T-helper 2 cell treated with Interferon-gamma antibody and Interleukin-4, amounts not matched to agents 100 ng/mL and 5 ng/mL, for 36 hours (primary cell): ENCODE measurements around the gene SHC3. TPM values are rescaled to one million over a fixed set of nuclear protein-coding genes. Genes with fewer than 3 reads are reported as not detected.
"Not testable (repeated sequence)": the region's sequence is repeated elsewhere in the genome, so short reads cannot be mapped to it uniquely, and the experiment has no call there.

Experiments used
- intact Hi-C: fragments of 100-400 bp; cut with micrococcal nuclease; formaldehyde crosslinking; loops from one replicate; pipeline ENCODE4 v1.15.1; 2023
- total RNA-seq: library from RNA; stranded (reverse); gene quantifications from 2 replicates; pipeline ENCODE4 v1.2.3, GENCODE V29; 2022

The SHC3 gene, protein sequence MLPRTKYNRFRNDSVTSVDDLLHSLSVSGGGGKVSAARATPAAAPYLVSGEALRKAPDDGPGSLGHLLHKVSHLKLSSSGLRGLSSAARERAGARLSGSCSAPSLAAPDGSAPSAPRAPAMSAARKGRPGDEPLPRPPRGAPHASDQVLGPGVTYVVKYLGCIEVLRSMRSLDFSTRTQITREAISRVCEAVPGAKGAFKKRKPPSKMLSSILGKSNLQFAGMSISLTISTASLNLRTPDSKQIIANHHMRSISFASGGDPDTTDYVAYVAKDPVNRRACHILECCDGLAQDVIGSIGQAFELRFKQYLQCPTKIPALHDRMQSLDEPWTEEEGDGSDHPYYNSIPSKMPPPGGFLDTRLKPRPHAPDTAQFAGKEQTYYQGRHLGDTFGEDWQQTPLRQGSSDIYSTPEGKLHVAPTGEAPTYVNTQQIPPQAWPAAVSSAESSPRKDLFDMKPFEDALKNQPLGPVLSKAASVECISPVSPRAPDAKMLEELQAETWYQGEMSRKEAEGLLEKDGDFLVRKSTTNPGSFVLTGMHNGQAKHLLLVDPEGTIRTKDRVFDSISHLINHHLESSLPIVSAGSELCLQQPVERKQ
- total RNA-seq: not detected in 2 replicates

DNA sequence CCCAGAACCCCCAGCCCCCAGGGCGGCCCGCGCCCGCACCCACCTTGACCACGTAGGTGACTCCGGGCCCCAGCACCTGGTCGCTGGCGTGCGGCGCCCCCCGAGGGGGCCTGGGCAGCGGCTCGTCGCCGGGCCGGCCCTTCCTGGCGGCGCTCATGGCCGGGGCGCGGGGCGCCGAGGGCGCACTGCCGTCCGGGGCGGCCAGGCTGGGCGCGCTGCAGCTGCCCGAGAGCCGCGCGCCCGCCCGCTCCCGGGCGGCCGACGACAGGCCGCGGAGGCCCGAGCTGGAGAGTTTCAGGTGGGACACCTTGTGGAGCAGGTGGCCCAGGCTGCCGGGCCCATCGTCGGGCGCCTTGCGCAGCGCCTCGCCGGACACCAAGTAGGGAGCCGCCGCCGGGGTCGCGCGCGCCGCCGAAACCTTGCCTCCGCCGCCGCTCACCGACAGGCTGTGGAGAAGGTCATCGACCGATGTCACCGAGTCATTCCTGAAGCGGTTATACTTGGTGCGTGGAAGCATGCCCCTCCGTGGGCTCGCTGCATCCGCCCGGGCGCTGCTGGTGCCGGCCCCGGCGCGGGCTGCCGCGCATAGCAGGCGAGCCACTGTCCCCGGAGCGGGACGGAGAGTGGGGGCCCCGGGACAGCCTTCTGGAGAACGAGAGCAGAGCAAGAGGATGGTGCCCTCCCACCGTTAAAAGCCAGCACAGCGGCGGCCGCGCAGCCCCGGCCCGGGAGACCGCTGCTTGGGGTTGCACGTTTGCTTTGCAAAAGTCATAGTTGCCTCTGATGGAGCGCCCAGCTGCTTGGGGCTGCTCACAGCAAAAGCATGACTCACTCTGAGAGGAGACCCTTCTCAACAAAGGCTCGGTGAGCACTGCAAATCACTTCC lies at the start of gene SHC3:
Gene SHC3 (minus strand): TSS at position 875 of the 886 bp plus-strand sequence. CDS start 358 bp downstream, at position 517.
- intact Hi-C loops: loop anchor here (10.0 kb wide), 1 partner anchor 97 kb away; no protein-coding TSS in a partner anchor

DNA sequence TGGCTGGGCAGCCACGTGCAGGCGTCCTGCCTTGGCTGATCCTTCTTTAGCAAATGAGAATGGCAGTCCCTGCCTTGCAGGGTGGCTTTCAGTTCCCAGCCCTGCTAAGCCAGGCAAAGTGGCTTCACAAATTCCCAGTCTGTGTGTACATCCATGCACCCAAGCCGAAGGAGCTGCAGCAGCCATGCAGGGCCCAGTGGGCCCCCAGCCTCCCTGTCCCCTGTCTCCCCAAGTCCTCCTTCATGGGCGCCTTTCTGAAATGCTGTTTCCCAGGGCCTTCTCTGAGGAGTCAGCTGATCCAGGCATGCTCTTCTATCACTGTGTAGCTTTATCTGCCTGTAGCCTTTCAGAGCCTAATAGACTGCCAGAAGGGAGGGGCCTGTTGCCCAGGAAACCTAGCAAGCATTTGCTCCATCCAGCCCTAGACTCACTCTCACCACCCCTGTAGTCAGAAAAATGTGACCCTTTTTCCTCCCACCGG lies 47.4 kb upstream of the SHC3 start:
- intact Hi-C loops: no loop called here

DNA sequence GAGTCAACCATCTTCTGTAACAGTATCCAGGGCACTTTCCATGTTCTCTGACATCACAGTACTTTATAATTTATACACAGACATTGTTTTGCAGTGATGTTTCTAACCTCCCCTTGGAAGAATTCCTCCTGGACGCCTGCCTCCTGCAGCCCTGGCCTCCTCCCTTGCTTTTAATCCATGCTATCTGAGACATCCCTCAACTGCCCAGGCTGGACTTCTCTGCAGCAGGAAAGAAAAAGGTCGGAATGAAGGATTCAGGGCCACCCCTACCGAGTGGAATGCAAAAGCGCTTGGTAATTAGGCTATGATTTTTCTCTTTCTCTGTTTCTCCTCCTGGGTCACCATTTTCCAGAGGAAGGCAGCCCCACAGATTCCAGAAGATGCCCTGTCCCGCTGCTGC lies 47.0 kb upstream of the SHC3 start:
- intact Hi-C loops: no loop called here

DNA sequence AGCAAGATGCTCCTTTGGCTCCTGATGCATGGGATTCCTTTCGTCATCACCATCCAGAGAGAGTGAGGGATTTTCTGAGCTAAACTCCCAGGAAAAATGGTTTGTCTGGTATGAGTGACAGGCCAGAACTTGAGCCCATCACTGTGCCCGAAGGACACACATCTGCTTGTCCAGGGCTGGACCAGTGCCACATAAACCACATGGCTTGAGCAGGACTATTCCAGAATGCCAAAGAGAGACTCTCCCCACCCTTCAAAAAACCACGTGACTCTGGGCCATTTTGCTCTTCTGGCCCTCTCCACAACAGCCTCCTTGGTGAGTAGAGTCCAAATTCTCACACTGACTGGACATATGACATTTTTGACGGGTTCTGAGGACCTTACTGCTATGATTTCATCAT lies 46.4 kb upstream of the SHC3 start:
- intact Hi-C loops: no loop called here

DNA sequence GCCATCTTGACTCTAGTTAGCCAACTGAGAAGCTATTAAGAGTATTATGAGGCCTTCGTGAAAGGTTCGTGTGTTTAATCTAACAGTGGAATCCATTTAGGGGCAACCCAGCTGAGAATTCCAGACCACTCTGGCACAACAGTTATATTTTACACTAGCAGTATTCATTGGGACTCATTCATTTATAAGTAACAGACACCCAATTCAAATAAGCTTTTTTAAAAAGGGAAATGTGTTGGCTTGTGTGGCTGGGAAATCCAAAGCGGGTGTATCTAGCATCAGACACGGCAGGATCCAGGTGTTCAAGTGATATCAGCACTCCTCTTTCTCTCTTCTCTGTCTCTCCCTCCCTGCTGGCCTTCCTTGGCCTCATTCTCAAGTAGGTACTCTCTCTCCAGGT lies 46.0 kb upstream of the SHC3 start:
- intact Hi-C loops: no loop called here

DNA sequence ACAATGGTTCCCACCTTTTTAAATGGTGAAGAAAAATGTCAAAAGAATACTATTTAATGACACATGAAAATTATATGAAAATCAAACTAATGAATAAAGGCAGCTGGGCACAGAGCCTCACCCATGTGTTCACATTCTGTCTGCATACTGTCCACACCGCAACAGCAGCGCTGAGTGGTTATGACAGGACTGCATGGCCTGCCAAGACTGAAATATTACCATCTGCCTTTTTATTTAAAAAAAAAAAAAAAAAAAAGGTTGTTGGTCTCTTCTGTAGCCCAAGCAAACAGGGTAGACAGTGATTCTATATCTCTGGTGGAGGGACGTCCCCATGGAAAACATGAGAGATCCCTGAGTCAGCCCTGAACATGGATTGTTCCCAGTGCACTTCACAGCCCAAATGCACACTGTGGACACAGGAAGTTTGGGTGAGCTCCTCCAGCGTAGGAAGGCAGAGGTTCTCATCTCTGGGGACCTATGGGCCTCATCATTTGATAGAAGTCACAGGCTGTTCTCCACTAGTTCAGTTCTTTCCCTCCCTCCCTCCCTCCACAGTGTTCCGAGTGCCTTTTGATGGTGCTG lies 44.9 kb upstream of the SHC3 start:
- intact Hi-C loops: no loop called here

DNA sequence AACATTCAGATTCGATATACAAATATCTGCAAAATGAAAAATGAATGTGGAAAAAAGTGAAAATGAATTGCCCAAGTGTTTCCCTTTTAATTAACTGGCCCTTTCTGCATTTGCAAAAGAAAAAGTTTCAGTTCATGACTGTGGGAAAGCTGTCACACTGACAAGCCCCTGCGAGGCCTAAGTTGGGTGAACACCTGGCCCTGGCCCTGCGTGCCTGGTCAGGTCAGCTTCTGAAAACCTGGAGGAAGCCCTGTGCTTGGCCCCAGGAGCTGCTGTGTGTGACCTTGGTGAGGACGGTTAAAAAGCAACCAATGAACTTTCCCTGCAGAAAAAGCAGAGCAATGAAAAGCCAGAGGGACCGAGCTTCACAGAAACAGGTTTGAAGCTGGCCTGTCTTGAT lies 41.0 kb upstream of the SHC3 start:
- intact Hi-C loops: no loop called here

DNA sequence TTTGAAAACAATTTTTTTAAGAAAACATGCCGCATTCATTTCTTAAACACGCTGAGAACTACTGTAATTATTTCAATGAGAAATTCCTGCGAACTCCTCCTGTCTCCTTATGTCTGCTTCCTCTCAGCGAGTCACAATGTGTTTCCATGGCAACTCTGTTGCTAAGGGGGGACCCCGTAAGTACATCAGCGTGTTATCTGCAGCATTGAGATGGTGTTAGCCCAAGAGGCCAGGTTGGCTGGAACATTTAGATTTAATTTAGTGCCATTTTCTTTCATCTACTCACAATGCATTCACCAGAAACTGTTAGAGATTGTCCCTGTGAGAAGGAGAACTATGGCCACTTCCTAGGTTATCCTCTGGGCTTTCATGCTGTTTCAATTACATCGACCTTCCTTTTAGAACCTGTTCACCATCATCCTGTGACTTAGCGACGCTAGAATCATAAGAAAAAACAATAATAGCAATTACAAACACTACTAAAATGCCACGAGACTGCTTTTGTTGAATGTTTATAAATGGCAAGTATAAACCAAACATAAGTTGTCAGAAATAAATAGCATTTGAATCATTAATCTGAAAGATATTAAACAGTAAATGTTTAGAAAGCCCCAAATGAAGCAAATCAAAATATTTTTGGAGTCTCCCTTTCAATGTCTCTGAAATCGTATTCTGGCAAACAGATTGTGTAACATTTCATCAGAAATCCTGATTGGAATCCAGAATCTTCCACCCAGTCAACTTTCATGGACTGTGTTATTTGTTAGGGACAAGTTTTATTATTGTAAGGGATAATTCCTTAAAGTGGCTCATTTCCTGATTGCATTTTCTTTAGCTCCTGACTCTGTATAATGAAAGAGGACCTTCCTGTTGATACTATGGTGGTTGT lies 39.7 kb upstream of the SHC3 start:
- intact Hi-C loops: no loop called here

DNA sequence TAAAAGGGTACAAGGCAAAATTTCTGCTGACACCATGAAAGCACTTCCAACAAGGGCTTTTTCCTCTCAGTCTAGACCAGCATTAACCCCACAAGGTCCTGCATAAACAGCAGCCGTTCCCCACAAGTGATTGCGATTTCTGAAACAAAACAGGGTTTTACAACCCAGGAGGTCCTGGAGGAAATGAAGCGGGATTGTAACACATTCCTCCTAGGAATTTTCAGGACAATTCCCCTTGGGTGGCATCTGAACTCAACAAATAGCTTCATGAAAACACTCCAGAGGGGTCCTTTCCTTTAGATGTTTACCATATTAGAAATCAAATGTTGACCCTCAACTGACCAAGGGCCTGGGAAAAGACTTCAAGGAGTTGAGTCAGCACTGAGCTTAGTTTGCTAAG lies 36.7 kb upstream of the SHC3 start:
- intact Hi-C loops: no loop called here

DNA sequence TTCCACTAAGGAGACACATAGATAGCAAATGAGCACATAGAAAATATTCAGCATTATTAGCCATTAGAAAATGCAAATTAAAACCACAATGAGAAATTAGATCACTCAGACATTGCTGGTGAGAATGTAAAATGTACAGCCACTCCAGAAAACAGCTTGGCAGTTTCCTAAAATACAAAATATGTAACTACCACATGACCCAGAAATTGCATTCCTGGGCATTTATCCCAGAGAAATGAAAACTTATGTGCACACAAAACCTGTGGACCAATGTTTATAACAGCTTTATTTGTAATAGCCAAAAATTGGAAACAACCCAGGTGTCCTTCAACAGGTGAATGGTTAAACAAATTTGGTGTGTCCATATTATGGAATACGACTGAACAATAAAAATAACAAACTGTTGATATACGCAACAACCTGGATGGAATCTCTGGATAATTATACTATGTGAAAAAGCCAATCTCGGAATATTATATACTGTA lies 34.8 kb upstream of the SHC3 start:
- intact Hi-C loops: no loop called here

DNA sequence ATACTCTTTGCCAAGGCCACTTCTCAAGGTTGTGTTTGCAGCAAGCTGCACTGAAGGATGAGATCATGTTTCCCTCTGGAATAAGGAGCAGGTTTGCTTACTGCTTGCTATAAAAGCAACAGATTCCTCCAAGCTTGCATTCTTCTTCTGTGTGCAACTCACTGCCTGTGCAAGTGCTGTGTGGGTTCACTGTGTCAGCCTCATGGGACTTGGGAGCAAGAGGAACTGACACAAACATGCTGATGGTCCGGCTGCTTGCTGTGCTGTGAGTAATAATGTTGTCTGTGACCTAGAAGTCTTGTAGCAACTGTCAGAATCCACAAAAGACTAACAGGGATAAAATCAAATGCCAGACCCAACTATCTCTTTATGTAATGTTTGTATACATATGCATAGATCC lies 33.6 kb upstream of the SHC3 start:
- intact Hi-C loops: no loop called here

DNA sequence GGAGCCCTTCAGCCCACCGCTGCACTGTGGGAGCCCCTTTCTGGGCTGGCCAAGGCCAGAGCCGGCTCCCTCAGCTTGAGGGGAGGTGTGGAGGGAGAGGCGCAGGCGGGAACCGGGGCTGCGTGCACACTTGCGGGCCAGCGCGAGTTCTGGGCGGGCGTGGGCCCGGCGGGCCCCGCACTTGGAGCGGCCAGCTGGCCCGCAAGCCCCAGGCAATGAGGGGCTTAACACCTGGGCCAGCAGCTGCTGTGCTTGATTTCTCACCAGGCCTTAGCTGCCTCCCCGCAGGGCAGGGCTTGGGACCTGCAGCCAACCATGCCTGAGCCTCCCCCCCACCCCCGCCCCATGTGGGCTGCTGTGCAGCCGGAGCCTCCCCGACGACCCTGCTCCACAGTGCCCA lies 30.7 kb upstream of the SHC3 start:
- intact Hi-C loops: not testable (repeated sequence)

DNA sequence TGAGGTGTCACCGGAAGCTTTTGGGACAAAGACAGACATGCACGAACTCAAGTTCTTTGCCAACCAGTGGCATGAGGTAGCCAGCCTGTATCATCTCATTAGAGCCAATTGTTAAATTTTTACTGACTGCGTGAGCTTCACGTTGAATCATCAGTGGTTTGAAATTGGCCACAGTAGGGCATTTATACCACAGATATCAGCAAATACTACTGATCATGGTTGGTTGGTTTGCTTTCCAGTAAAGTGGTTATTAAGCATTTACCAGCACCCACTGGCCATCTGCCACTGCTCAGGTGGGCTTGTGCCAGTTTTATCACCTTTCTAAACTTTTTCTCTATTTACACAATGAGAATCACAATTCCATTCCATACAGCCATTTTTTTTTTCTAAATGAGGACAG lies 28.4 kb upstream of the SHC3 start:
- intact Hi-C loops: no loop called here

DNA sequence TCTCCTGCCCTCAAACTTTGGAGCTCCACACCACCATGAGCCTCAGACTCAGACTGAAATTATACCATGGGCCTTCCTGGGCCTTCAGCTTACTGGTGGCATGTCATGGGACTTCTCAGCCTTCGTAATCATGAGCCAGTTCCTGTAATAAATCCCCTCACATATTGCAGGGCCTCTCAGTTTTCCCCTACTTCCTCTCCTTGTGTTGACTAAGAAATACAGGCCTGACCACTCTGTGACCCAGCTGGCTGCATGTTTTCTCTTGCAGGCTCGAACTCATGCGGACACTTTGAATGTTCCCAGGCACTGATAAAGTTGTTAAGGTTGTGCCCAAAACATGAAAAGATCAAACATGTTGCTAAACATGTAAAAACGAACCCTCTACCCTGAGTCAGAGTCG lies 26.2 kb upstream of the SHC3 start:
- intact Hi-C loops: no loop called here

DNA sequence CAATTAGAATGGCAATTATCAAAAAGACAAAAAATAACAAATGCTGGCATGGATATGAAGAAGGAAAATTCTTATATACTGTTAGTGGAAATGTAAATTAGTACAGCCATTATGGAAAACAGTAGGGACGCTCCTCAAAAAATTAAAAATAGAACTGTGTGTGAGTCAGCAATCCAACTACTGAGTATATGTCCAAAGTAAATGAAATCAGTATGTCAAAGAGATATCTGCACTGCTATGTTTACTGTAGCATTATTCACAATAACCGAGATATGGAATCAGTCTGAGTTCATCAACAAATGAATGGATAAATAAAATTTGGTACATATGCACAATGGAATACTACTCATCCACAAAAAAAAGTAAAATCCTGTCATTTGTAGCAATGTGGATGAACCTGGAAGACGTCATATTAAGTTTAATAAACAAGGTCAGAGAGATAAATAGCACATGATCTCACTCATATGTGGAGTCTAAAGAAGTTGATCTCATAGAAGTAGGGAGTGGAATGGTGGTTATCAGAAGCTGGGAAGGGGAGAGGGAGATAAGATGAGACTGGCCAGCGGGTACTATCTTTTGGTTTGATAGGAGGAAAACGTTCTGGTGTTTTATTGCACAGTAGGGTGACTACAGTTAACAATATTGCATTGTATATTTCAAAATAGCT lies 16.6 kb upstream of the SHC3 start:
- intact Hi-C loops: no loop called here

DNA sequence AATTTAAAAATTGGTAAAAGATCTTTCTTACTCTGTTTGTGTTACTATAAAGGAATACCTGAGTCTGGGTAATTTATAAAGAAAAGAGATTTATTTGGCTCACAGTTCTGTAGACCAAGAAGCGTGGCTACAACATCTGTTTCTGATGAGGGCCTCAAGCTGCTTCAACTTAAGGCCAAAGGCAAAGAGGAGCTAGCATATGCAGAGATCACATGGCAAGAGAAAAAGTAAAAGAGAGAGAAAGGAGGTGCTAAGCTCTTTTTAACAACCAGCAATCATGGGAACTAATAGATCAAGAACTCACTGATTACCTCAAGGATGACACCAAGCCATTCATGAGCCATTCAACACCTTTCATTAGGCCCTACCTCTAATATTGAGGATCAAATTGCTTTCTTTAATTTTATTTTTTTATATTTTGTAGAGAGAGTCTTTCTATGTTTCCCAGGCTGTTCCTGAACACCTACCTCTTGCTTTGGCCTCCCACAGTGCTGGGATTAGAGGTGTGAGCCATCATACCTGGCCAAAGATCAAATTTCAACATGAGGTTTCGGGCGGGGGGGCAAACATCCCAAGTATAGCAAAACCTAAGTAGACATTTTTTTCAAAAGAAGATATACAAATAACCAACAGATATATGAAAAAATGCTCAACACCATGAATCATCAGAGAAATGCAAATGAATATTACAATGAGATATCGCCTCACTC lies 16.0 kb upstream of the SHC3 start:
- intact Hi-C loops: no loop called here

DNA sequence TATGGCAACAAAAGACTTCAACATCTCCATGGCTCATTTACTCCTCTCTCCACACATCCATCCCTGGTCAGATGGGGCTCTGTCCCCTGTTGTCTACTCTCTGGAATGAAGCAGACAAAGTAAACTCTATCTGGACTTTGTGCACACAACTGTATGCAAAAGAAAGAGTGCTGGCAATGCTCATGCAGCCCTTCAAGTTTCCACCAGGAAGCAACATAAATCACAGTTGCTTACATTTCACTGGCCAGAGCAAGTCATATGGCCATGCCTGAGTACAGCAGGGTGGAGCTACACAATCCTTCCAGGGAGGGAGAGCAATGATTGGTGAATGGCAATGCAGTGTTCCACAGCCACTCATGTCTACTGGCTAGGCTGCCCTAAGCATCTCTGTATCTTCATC lies 12.4 kb upstream of the SHC3 start:
- intact Hi-C loops: no loop called here

DNA sequence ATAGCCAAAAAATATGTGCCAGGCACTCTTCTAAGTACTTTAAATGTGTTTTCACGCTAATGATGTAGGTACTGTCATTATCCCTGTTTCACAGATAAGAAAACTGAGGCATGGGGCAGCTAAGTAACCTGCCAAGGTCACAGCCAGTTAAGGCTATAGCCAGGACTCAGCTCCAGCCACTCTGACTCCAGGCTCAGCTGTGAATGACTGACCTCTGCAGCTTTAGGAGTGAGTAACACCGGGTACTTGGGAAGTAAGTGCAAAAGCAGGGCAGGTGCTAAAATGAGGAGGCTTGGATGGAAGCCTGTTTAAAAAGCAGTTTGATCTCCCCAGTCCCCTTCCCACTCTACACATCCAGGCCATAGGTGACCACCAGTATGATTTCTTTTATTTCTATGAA lies 10.6 kb upstream of the SHC3 start:
- intact Hi-C loops: no loop called here

DNA sequence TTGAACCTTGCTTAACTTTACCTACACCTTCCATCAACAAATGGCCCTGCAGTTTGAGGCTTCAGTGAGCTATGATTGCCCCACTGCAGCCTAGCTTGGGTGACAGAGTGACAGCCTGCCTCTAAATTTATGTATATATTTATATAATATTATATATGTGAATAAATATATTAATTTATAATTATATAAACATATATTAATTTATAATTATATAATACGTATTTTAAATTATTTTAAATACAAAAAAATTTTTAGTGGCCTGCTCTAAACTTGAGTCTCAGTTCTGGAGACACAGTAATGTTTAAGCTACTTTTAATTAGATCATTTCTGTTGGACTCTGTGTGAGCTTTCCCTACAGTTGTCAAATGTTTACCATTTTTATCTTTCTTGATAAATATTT lies 9.3 kb upstream of the SHC3 start:
- intact Hi-C loops: no loop called here
